GM06990 (cell line): Measurements from ENCODE around the gene SERINC5.

Experiments
- DNase-seq: peaks from one replicate; pipeline ENCODE4 v3.0.0-alpha.2; 2011; ENCODE audit not compliant: insufficient read length; ENCODE audit errors: extremely low read depth
- H3K27me3 ChIP-seq: replicated peaks from 2 replicates; pipeline ENCODE4 v1.6.0; 2011; ENCODE audit warnings: low read length; ENCODE audit not compliant: control insufficient read depth, insufficient read depth
- H3K36me3 ChIP-seq: 2 replicates; pipeline ENCODE4 v1.5.1; 2011; ENCODE audit warnings: low read length; ENCODE audit not compliant: control insufficient read depth, insufficient read depth
- H3K4me3 ChIP-seq: replicated peaks from 2 replicates; pipeline ENCODE4 v1.5.1; 2011; ENCODE audit warnings: low read depth, mild to moderate bottlenecking, control low read depth, low read length
- CTCF ChIP-seq: IDR thresholded peaks from 2 replicates; pipeline ENCODE4 v1.5.1; 2011; ENCODE audit warnings: low read length, control low read depth, mild to moderate bottlenecking, inconsistent platforms; ENCODE audit not compliant: insufficient read depth, poor library complexity, severe bottlenecking

SERINC5 gene

GRCh38 chr5:80182809-80183580 lies 72.9 kb downstream of the SERINC5 start:
- no peaks in the 10 kb centered on the region for H3K27me3 ChIP-seq
- H3K36me3 ChIP-seq: no peaks in the 10 kb centered on the region
- TF ChIP-seq CTCF: no peak
- no peak overlapping the region for H3K4me3 ChIP-seq
- DNase-seq: no peak

GRCh38 chr5:80181618-80182211 lies 74.1 kb downstream of the SERINC5 start:
- no peak for DNase-seq
- Histone ChIP-seq H3K36me3 (no peaks in the 10 kb centered on the region), H3K4me3 (no peak overlapping the region), H3K27me3 (no peaks in the 10 kb centered on the region)
- TF ChIP-seq CTCF: no peak

- DNase-seq: no peak
- no peak for TF ChIP-seq CTCF
- no peak overlapping the region for H3K4me3 ChIP-seq
- H3K36me3 ChIP-seq: no peaks in the 10 kb centered on the region
- no peaks in the 10 kb centered on the region for H3K27me3 ChIP-seq
These were observed 78.6 kb downstream of the SERINC5 start for GRCh38 chr5:80177236-80177635.

- DNase-seq: no peak
- Histone ChIP-seq H3K36me3 (no peaks in the 10 kb centered on the region), H3K27me3 (no peaks in the 10 kb centered on the region), H3K4me3 (no peak overlapping the region)
- TF ChIP-seq CTCF: no peak
These were observed 80.5 kb downstream of the SERINC5 start for GRCh38 chr5:80175337-80175736.

- no peak for DNase-seq
- no peaks in the 10 kb centered on the region for H3K36me3 ChIP-seq
- H3K27me3 ChIP-seq: no peaks in the 10 kb centered on the region
- no peak overlapping the region for H3K4me3 ChIP-seq
- TF ChIP-seq CTCF: no peak
These were observed 81.1 kb downstream of the SERINC5 start for GRCh38 chr5:80174790-80175189.
